NK-92 (cell line): ENCODE measurements around the gene KRT14.
"Not testable (repeated sequence)": the region's sequence is repeated elsewhere in the genome, so short reads cannot be mapped to it uniquely, and the experiment has no call there.

Source experiments
- DNase-seq: peaks from one replicate; lab custom pipeline; 2025; ENCODE audit not compliant: unreplicated experiment; lab: John Stamatoyannopoulos, UW

Gene KRT14

DNA sequence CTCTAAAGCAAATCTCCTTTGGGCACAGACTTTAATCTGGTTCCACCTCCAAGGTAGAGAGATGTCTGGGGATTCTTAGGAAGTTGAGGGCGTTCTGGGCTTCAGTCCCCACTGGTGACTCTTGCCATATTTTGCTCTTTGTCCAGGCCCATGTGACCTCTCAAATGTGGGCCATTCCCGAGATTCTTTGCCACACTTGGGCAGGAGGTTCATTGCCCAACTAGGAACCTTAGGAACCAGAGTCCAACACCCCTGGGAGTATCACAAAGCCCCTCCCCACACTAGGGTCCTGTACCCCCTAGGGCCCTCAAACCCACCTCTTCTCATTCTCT is 6.5 kb downstream of the KRT14 start:
- DNase-seq: no peak

DNA sequence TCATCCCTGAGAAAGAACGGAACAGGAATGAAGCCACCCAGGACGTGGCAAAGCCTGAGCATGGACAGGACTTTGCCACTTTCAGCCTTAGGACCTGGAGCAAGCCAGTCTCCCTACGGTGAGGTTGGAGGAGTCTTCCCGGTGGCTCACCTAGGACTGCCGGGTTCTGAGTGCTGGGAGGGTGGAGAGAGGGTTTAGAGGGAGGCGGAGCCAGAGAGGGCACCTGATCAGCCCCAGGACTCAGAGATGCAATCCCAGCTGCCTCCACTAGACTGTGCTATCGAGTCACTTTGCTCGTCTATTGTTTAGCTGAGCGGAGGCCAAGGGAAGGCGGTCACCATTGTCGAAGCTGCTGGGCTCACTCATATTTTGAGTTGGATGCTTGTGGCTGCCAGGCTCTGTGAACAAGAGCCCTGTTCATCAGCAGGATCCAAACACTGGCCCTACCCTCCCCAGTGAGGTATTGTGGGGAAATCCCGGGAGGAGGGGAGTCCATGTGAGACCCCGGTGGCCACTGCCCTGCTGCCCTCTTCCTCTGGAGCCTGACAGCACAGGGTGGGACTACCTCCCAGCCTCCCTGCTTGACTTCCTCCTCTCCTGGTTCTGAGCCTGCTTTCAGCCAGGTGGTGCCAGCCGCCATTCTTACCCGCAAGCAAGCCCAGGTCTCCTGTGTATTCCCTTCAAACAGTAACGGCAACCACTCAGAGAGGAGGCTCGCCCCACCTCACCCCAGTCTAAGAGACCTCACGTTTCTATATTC is 7.0 kb downstream of the KRT14 start:
- DNase-seq: no peak

DNA sequence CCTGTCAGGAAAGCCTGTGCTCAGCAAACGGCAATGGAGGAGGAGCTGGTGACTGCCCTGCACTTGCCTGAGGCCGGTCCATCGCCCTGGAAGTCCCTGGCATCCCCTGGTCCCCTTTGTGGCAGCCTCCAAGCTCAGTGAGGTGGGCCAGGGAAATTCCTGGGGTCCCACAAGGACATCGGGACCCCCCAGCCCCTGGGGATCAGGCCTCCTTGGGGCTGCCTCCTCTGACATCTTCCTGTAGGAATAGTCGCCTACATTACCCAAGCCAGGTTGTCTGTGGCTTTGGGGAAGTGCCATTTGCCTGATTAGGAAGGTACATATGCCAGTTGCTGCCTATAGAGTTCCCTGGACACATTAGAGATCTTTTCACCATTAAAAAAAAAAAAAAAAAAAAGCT is 7.7 kb downstream of the KRT14 start:
- DNase-seq: no peak

DNA sequence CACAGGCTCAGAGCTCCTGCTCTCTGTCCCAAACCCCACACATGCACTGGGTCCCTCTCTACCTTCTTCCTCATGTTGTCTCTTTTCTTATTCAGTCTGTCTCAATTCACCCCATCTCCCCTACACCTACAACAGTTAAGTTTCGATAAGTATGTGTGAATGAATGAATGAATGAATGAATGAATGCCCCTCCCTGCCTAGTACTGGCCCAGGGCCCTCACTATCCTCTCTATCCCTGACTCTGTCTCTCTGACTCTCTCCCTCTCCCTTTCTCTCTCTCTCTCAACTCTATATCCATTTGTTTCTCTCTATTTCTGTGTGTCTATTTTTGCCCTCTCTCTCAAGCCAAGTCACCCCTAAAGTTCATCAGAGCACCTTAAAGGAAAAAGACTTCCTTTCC is 8.2 kb downstream of the KRT14 start:
- DNase-seq: no peak

DNA sequence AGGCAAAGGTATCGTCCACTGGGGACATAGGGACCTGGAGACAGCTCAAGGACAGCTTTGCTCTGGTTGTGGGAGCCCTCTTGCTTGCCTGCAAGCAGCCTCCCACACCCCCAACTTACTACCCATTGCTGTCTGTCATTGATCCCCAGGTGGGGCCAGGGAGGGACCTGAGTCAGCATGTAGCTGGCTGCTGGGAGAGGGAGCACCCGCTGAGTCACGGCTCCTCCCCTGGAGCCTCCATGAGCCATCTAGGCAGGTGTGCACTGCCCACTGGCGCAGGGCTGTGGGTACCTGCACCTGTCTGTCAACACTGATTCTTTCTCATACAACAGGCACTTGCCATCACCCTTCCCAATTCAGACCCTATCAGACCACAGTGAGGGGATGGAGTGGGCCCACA is 10.0 kb downstream of the KRT14 start:
- not testable (repeated sequence) for DNase-seq

DNA sequence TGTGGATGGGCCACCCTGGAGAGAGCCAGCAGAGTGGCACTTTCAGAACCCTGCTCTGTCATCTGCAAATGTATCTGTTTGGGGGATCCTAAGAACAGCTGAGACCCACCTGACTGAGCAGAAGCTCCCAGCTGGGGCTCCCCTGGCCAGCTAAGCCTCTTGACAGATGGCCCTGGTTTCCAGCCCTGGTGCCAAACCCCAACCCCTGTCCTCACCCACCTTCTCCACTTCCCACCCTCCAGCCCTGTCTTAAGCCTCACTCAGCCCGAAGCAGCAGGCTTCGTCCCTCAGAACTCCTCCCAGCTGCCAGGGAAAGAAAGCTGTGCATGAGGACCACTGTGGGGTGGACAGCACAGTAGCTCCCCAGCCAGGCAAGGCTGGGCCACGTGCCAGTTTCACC is 11.4 kb downstream of the KRT14 start:
- DNase-seq: no peak

DNA sequence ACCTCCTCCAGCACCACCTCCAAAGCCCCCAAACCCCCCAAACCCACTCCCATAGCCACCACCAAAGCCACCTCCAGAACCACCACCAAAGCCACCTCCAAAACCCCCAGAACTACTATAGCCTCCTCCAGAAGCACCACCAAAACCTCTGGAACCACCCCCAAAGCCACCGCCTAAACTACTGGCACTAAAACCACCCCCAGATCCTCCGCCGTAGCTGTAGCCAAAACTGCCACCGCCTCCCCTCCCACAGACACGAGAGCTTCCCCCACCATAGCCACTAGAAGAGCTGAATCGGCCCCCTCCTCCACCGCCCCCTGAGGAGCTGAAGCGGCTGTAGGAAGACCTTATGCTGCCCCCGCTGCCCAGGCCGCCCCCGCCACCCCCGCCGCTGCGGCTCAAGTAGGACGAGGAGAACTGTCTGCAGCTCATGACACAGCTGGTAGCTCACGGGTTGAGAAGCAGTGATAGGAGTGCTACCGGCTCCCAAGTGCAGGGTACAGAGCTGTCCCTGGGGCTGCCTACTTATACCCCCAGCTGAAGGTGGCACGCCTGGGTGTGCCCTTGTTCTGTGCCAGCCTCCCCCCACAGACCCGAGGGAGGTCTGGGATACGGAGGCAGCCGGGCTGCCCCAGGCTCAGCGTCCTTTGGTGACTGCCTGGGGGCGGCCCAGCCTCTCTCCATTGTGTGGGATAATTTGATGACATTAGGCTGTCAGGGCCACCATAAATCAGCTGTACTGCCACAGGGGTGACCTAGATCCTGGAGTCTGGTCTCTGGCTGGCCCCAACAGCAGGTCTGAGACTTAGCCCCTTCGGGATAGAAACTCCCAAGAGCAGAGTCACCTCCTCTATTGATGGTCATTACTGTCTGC is 14.9 kb downstream of the KRT14 start, which contains the start of gene KRT9:
Gene KRT9 (minus strand): TSS at position 499 of the 874 bp plus-strand sequence. CDS start 67 bp downstream, at position 432.
- DNase-seq: no peak

DNA sequence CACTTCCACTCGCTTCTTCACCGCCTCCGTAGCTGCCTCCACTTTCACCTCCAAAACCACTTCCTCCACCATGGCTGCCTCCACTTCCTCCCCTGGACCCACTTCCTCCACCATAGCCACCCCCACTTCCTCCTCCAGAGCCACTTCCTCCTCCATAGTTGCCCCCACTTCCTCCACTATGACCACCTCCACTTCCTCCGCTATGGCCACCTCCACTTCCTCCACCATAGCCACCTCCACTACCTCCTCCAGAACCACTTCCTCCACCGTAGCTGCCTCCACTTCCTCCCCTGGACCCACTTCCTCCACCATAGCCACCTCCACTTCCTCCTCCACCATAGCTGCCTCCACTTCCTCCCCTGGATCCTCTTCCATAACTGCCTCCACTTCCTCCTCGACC is 19.4 kb downstream of the KRT14 start:
- DNase-seq: no peak

DNA sequence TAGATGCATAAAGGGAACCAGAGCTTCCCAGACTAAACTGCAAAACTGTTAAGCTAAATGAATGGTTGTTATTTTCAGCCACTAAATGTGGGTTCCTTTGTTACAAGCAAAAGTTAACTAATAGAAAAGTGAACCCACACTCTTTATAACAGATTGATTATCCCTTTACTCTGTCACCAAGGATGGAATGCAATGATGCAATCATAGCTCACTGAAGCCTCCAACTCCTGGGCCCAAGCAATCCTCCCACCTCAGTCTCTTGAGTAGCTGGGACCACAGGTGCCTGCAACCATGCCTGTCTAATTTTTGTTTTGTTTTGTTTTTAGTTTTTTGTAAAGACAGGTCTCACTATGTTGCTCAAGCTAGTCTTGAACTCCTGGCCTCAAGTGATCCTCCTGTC is 21.4 kb downstream of the KRT14 start:
- DNase-seq: no peak

DNA sequence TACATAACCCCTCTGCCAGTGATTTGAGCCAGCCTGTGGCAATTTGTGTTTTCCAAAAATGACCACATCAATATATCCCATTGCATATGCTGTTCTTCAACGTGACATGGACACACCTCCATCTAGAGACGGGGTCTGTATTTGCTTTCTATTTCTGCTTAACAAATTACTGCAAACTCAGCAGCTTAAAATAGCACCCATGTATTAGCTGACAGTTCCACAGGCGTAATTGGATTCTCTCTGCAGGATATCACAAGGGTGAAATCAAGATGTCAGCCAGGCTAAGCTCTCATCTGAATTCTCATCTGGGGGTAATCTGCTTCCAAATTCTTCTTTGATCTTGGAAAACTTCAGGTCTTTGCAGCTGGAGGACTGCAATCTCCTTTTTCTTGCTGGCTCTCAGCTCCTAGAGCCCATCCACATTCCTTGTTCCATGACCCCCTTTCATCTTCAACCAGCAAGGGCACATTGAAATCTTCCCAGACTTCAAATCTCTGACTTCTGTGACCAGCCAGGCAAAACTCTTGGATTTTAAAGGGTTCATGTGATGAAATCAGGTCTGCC is 23.0 kb downstream of the KRT14 start:
- no peak for DNase-seq

DNA sequence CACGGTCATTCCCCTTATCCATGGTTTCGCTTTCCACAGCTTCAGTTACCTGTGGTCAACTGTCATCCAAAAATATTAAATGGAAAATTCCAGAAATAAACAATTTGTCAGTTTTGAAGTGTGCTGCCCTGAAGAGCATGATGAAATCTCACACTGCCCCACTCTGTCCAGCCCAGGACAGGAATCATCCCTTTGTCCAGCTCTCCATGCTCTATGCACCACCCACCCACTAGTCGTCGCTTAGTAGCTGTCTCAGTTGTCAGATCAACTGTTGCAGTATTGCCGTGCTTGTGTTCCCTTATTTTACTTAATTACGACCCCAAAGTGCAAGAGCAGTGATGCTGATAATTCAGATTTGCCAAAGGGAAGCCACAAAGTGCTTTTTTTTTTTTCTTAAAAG is 25.1 kb downstream of the KRT14 start:
- DNase-seq: no peak

DNA sequence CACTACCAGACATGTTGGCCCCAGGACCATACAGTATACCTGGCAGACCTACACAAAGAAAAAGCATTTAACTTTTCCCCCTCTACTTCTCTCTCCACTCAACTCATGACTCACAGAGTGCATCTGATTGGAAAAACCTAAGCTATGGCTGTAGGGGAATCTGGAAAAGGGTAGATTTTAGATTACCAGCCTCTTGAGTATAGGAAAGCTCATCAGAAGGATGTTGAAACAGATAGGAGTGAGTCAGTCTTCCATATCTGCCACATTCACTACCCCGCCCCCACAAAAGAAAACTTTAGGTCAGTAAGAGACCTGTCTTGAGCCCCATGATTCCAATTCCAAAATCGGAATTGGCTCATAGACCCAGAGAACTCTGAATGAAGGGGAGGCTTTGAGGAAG is 27.1 kb downstream of the KRT14 start:
- no peak for DNase-seq

DNA sequence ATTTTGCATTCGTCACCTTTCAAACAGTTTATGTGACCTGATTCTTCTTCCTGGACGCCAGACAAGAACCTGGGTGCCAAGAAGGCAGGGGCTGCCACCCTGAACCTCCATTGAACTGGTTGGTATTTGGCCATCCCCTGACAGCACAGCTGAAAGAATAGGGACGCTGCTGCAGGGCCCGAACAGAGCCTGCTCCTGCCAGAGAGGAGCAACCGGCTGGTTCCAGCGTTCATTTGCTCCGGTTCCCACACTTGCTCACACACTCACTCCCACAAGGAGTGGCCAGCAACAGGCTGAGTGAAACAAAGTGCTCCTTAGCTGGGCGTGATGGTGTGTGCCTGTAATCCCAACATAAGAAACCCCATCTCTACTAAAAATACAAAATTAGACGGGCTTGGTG is 29.8 kb downstream of the KRT14 start:
- DNase-seq: no peak

DNA sequence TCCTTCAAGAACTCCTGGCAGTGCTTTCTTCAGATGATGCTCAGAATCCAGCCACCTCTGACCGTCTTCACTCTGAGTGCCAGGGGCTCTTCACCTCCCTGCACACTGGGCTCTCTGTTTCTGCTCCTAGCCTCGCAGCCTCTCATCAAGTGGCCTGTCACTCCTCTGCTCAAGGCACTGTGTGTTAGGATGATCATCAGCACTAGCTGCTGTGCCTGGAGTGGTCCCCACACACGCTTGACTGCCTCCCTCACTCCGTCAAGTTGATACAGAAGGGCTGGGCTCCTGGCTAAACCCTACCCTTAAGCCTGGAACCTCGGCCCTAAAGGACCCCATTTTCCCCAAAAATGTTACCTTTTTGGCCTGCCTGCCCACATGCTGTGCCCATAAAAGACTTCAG is 30.4 kb downstream of the KRT14 start:
- DNase-seq: no peak

DNA sequence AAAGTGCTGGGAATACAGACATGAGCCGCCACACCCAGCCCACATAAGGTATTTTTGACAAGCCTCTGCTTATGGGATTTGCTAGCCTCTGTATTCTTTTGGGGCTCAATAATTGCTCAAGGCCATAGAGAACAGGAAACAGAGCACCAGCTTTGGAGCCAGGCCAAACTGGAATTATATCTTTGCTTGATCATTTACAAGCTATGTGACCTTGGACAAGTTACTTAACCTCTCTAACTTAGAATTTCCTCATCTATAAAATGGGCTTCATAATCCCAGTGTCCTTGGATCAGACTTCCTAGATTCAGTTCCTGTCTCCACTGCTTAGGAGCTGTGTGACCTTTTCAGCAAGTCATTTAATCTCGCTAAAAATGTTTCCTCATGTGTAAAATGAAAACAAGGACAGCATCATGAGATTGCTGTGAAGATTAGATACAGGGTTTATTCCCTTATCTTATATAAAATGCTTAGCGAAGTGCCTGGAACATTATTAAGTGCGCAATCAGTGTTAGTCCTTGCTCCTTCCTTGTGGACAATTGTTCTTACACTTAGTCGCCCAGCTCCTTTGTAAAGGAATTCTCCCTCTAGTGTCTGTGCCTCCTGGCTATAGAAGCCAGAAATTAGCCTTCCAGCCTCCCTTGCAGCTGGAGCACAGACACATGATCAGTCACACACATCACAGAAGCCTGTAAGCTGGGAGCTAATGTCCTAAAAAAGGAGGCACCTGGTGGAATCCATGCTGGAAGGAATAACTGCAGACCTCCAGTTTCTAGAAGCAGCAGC is 31.4 kb downstream of the KRT14 start:
- DNase-seq: no peak

DNA sequence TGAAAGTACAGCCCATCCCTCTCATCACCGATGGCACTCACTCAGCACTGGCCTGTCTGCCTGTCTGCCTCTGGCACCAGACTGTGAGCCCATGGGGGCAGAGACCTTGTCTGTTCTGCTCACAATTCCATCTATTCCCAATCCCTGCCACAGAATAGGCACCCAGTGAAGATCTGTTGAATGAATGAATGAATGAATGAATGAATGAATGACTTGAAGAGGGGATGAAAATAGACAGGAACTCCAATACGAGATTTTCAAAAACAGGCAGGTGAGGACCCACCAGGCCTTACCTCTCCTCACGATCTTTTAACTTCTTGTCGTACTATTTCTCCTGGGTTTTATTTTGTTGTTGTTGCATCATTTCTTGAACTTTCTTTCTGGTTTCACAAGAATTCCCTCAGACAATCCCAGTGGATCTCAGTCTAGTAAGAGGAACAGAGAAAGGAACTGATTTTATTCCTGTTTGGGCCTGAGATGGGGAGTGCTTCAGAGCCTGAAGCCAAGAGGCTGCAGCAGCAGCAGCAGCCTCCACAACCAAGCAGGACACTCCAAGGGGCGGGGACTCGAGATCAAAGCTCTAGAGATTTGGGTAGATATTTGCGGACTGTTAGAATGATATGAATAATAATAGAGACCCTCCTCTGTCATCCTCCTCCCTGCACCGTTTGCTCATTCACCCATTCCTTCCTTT is 32.6 kb downstream of the KRT14 start:
- no peak for DNase-seq

DNA sequence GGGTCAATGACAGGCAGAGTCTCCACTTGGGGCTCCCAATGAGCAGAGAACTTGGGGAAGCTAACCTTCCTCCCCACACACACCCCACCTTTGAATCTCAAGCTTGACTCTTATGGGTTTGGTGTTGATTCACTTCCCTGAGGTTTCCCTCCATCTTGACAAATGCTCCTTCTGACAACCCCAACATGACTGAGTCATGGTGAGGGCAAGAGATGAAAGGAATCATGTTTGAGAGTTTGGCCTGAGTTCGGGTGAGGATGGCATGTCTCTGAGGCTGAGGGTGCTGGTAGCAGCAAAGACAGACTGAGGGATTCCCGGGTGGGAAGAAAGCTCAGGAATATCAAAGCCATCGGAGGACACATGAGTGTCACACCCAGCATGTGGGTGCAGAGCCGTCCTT is 33.5 kb downstream of the KRT14 start:
- no peak for DNase-seq

DNA sequence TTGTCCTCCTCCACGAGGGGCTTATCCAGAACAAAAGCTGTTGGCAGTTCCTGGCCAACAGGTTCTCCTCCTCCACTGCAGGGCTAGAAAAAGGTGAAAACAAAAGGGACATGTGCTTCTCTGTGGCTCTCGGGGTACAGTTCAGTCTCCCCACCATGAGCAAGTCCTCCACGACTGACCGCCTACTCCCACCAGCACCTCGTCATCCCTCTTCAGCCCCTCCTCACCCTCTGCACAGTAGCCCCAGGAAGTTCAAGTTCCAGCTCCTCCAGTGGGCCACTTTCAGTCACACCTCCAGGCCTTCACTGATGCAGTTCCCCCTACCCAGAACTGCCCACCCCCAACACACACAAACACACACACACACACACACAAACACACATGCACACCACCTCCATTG is 34.2 kb downstream of the KRT14 start:
- DNase-seq: no peak

DNA sequence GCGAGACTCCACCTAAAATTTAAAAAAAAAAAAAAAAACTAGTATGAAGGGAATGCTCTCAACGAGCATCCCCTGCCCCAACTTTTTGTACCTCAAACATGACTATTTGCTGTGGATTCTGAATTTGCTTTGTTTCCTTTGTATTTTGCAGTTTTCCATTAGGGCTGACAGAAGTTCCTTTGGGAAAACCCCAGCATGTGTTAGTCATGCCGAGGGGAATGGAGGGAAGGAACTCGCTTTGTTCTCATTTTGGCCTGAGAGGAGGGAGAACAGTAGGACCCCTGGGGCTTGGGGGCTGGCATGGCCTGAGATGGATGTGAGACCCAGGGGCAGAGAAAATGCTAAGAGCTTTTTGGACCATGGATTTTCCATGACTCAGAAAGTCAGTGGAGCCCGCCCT is 35.3 kb downstream of the KRT14 start:
- no peak for DNase-seq

DNA sequence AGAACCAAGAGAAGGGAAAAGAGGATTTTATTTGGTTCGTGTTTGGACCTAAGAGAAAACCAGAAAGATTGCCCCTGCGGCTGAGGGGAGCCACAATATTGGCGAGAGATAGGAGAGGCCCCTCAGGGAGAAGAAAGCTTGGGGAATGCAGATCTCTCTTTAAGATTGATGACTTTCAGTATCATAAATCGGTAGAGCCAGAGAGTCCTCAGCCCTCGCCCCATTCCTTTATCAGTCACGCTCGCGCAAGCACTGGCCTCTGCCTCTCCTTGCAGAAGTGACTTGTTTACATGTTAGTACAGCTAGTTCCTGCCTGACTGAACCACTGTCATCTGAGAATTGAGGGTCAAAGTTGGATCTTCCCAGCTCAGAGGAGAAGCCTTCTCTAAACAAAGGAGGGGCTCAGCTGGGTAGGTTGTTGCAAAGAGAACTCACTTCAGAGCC is 37.1 kb downstream of the KRT14 start:
- no peak for DNase-seq
